ENCODE results near the gene PRKAB1. TPM values are rescaled to one million over a fixed set of nuclear protein-coding genes. Genes with fewer than 3 reads are reported as not detected.

Gene PRKAB1
- total RNA-seq, 1 experiment from 2014 or later = 42.2 TPM

DNA sequence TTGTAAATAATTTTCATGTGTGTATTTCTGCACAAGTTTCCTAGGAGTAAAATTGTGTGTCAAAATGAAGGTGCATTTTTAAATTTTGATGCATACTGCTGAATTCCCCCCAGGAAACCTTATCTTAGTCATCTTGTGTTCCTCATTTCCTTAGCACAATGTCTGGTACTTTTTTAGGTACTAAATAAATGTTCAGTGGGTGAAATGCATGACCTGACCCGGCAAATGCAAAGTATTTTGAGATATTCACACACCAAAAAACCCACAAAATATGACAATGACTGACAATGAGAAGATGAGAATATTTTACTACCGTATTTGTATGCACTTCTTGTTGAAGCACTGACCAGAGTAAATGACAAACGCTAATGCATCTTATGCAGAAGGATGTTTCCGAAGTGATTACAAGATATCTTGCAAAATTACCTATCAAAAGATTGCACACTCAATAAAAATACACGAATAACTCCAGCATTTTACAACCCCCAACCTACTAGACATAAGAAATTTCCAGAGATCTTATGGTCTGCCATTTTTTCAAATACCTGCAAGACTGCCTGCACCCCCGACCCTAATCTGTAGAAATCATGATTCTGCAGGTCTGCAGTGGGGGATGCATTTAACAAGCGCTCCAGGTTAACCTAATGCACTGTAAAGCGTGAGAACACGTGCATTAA is 895 bp upstream of the PRKAB1 start:
- H3K14ac ChIP-seq (ENCODE audit: insufficient read depth, low read length) = no peak overlapping the region
- no peak overlapping the region for H2BK12ac ChIP-seq (ENCODE audit: insufficient read length, low read depth, low read length)
- H3K18ac ChIP-seq (ENCODE audit: insufficient read length, low read depth, low read length) = no peak overlapping the region
- peaks cover 7 to 27% (median 22%) of the 10 kb centered on the region in 3 experiments for H3K36me3 Mint-ChIP-seq (ENCODE audit: insufficient read depth in 1 of 3, low read depth in 3 of 3)
- H3K79me2 ChIP-seq (ENCODE audit: insufficient read depth, low read length) = no peaks in the 10 kb centered on the region
- H2BK120ac ChIP-seq (ENCODE audit: low read depth, low read length, poor library complexity, severe bottlenecking) = no peak overlapping the region
- peaks cover 4% of the 10 kb centered on the region for H3K79me1 ChIP-seq (ENCODE audit: insufficient read depth, low read depth, low read length, poor library complexity, severe bottlenecking)
- no peaks in the 10 kb centered on the region for H3K9me3 Mint-ChIP-seq
- H2BK15ac ChIP-seq (ENCODE audit: low read depth, low read length) = no peak overlapping the region
- H3K9me3 ChIP-seq (ENCODE audit: control insufficient read depth, low read depth, low read length) = no peaks in the 10 kb centered on the region
- peak overlapping the region; percentile 42 to 92 (median 44); a peak in 5 of 7 replicates for H3K27ac Mint-ChIP-seq
- H3K4me1 Mint-ChIP-seq = peaks cover 13 to 15% of the 10 kb centered on the region in 2 experiments
- H3T11ph ChIP-seq (ENCODE audit: low read length) = no peak overlapping the region
- H3K56ac ChIP-seq (ENCODE audit: insufficient read length, low read depth, low read length) = no peak overlapping the region
- no peak overlapping the region for H4K8ac ChIP-seq (replicated peaks; ENCODE audit: insufficient read length, low read depth, low read length)
- H3K27me3 ChIP-seq (ENCODE audit: insufficient read depth, low read length) = no peaks in the 10 kb centered on the region
- H3K4me3 Mint-ChIP-seq = peak overlapping the region; percentile 92 to 94
- no peak overlapping the region for H2BK20ac ChIP-seq (ENCODE audit: low read depth, low read length, poor library complexity, severe bottlenecking)
- H3K4ac ChIP-seq (ENCODE audit: low read depth, low read length) = no peak overlapping the region
- TF ChIP-seq, protein P1, sequence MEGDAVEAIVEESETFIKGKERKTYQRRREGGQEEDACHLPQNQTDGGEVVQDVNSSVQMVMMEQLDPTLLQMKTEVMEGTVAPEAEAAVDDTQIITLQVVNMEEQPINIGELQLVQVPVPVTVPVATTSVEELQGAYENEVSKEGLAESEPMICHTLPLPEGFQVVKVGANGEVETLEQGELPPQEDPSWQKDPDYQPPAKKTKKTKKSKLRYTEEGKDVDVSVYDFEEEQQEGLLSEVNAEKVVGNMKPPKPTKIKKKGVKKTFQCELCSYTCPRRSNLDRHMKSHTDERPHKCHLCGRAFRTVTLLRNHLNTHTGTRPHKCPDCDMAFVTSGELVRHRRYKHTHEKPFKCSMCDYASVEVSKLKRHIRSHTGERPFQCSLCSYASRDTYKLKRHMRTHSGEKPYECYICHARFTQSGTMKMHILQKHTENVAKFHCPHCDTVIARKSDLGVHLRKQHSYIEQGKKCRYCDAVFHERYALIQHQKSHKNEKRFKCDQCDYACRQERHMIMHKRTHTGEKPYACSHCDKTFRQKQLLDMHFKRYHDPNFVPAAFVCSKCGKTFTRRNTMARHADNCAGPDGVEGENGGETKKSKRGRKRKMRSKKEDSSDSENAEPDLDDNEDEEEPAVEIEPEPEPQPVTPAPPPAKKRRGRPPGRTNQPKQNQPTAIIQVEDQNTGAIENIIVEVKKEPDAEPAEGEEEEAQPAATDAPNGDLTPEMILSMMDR (conservative IDR thresholded peaks at IDR 0.05) = no peak
- no peak overlapping the region for H2BK5ac ChIP-seq (ENCODE audit: insufficient read length, low read length)
- H3K23me2 ChIP-seq (ENCODE audit: insufficient read length, low read depth, low read length, poor library complexity, severe bottlenecking) = no peaks in the 10 kb centered on the region
- H4K5ac ChIP-seq (ENCODE audit: insufficient read length, low read depth, low read length) = no peak overlapping the region
- H3K27ac ChIP-seq (ENCODE audit: insufficient read length, low read depth, low read length) = no peak overlapping the region
- no peaks in the 10 kb centered on the region for H4K20me1 ChIP-seq (ENCODE audit: control insufficient read depth, insufficient read depth, insufficient read length)
- no CpG with 5 or more reads among the region's 9 CpGs for WGBS (ENCODE audit: extremely low coverage, insufficient read length, low lambda C conversion rate)
- H3K4me2 ChIP-seq (ENCODE audit: insufficient read depth, insufficient read length, low read length) = peak overlapping the region; percentile 54
- no peaks in the 10 kb centered on the region for H3K4me1 ChIP-seq (ENCODE audit: insufficient read depth, low read length)
- H2AFZ ChIP-seq (ENCODE audit: low read length) = peak overlapping the region; percentile 98
- H4K91ac ChIP-seq (ENCODE audit: insufficient read length, low read depth, low read length) = no peak overlapping the region
- no peak overlapping the region for H2AK5ac ChIP-seq (ENCODE audit: insufficient read length, low read length)
- no peak for DNase-seq
- peak overlapping the region; percentile 41 for H3K9ac ChIP-seq (ENCODE audit: extremely low read depth, insufficient read length, low read length)
- peaks cover 8% of the 10 kb centered on the region for H3K27me3 Mint-ChIP-seq (ENCODE audit: low read depth)
- no peak overlapping the region for H3K23ac ChIP-seq (ENCODE audit: insufficient read length, low read depth, low read length)

Measured in H9 (cell line).